ENCODE data around the gene PLEK. TPM values are rescaled to one million over a fixed set of nuclear protein-coding genes. Genes with fewer than 3 reads are reported as not detected.

The PLEK gene
- polyA plus RNA-seq, 2 of the 4 experiments (the other 2 are of a cell fraction) = 0.04 TPM; not detected in 1

DNA sequence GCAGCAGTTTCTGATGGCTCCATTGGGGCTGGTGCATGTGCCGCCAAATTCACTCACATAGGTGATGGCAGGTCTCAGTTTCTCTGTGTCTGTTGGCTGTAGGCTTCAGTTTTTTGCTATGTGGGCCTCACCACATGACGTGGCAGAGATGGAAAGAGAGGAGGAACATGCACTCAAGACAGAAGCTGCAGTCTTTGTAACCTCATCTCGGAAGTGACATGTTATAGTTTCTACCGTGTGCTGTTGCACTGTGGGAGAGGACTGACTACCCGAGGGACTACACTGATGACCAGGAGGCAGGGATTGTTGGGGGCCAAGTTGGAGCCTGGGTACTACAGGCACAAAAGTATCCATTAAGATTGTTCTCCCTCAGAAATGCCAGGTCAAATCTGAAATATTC, 36.2 kb upstream of the PLEK start:
- 16% methylated on average over 5 of the region's 5 CpGs for WGBS (ENCODE audit: missing lambda C conversion rate)
- FAIRE-seq (no peak), ATAC-seq (no peak), DNase-seq (ENCODE audit: low read depth in 1 of 2, low spot score in 1 of 2) (no peak)
- ChIA-PET POLR2A (no interaction called here), CTCF (interaction anchor here (0.9 kb wide), 1 partner anchor 23 kb away, joined by 4 read pairs; no protein-coding TSS in a partner anchor)
- Histone ChIP-seq H3K9me3 (no peaks in the 10 kb centered on the region), H3K27ac (no peak overlapping the region), H3K4me1 (no peaks in the 10 kb centered on the region), H3K4me3 (no peak overlapping the region), H3K4me2 (no peak overlapping the region)
- TF ChIP-seq JUNB (IDR thresholded peaks at IDR 0.05) (no peak), NFE2L2 (conservative IDR thresholded peaks at IDR 0.05; ENCODE audit: low read length) (no peak), CBX2 (IDR thresholded peaks at IDR 0.05; ENCODE audit: borderline replicate concordance, low read depth) (no peak), GATA3 (IDR thresholded peaks at IDR 0.05; ENCODE audit: borderline replicate concordance) (no peak), POLR2AphosphoS2 (conservative IDR thresholded peaks at IDR 0.05; ENCODE audit: low read length) (no peak), RFX5 (IDR thresholded peaks at IDR 0.05) (no peak), JUN (IDR thresholded peaks at IDR 0.05) (no peak), HEYL (CRISPR knock-in tag; IDR thresholded peaks at IDR 0.05) (no peak), KDM1A (IDR thresholded peaks at IDR 0.05; ENCODE audit: low read depth) (no peak), ZC3H11A (IDR thresholded peaks at IDR 0.05) (no peak), SMC3 (IDR thresholded peaks at IDR 0.05) (no peak), HDAC2 (IDR thresholded peaks at IDR 0.05) (no peak)
- TF ChIP-seq, protein P1, sequence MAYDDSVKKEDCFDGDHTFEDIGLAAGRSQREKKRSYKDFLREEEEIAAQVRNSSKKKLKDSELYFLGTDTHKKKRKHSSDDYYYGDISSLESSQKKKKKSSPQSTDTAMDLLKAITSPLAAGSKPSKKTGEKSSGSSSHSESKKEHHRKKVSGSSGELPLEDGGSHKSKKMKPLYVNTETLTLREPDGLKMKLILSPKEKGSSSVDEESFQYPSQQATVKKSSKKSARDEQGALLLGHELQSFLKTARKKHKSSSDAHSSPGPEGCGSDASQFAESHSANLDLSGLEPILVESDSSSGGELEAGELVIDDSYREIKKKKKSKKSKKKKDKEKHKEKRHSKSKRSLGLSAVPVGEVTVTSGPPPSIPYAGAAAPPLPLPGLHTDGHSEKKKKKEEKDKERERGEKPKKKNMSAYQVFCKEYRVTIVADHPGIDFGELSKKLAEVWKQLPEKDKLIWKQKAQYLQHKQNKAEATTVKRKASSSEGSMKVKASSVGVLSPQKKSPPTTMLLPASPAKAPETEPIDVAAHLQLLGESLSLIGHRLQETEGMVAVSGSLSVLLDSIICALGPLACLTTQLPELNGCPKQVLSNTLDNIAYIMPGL (CRISPR knock-in tag; IDR thresholded peaks at IDR 0.05; ENCODE audit: borderline replicate concordance) = no peak

DNA sequence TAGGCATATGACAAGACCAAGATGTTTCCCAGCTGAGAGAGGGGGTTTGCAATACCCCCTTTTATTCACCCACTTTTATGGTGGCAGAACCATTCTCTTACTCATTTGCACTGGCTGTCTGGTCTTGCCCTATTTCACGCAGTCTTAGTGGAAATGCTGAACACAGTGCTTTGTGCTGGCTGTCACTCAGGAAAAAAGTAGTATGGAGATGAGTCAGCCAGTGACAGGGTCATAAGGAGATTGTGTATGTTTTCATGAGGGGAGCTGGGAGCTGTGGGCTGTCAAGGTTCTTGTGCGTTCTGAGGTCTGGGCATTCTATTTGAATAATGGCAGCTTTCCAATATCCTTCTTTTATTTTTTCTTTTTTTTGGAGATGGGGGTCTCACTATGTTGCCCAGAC, 34.4 kb upstream of the PLEK start:
- 81% methylated on average over 2 of the region's 2 CpGs for WGBS (ENCODE audit: missing lambda C conversion rate)
- ATAC-seq (no peak), FAIRE-seq (no peak), DNase-seq (ENCODE audit: low read depth in 1 of 2, low spot score in 1 of 2) (no peak)
- POLR2A ChIA-PET = no interaction called here
- CTCF ChIA-PET = interaction anchor here (1.1 to 1.2 kb wide), 2 partner anchors 11 to 48 kb away, joined by 3 read pairs; partner anchors contain the start of gene CNRIP1
- TF ChIP-seq RARB (CRISPR knock-in tag; IDR thresholded peaks at IDR 0.05) (no peak), HDAC2 (IDR thresholded peaks at IDR 0.05) (no peak), KDM1A (IDR thresholded peaks at IDR 0.05; ENCODE audit: low read depth) (no peak), CHD4 (IDR thresholded peaks at IDR 0.05; ENCODE audit: borderline replicate concordance) (no peak), FOSB (CRISPR knock-in tag; IDR thresholded peaks at IDR 0.05) (no peak), EHMT2 (IDR thresholded peaks at IDR 0.05; ENCODE audit: low read depth) (no peak), RCOR1 (IDR thresholded peaks at IDR 0.05; ENCODE audit: low read depth, low read length) (no peak), RFX5 (IDR thresholded peaks at IDR 0.05) (no peak), FOSL2 (IDR thresholded peaks at IDR 0.05) (no peak), FOSL2 (CRISPR knock-in tag; IDR thresholded peaks at IDR 0.05) (no peak), GATA3 (IDR thresholded peaks at IDR 0.05; ENCODE audit: borderline replicate concordance) (no peak), SMC3 (IDR thresholded peaks at IDR 0.05) (no peak), EHF (CRISPR knock-in tag; IDR thresholded peaks at IDR 0.05) (no peak), CBX2 (IDR thresholded peaks at IDR 0.05; ENCODE audit: borderline replicate concordance, low read depth) (no peak), EP300 (IDR thresholded peaks at IDR 0.05) (no peak)
- TF ChIP-seq, protein P2, sequence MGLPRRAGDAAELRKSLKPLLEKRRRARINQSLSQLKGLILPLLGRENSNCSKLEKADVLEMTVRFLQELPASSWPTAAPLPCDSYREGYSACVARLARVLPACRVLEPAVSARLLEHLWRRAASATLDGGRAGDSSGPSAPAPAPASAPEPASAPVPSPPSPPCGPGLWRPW (IDR thresholded peaks at IDR 0.05) = no peak
- TF ChIP-seq, protein P3, sequence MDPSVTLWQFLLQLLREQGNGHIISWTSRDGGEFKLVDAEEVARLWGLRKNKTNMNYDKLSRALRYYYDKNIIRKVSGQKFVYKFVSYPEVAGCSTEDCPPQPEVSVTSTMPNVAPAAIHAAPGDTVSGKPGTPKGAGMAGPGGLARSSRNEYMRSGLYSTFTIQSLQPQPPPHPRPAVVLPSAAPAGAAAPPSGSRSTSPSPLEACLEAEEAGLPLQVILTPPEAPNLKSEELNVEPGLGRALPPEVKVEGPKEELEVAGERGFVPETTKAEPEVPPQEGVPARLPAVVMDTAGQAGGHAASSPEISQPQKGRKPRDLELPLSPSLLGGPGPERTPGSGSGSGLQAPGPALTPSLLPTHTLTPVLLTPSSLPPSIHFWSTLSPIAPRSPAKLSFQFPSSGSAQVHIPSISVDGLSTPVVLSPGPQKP (IDR thresholded peaks at IDR 0.05; ENCODE audit: low read depth, low read length) = no peak
- Histone ChIP-seq H3K27ac (no peak overlapping the region), H3K9me3 (no peaks in the 10 kb centered on the region), H3K4me1 (no peaks in the 10 kb centered on the region), H3K4me3 (no peak overlapping the region), H3K4me2 (no peak overlapping the region)

Measured in A549 (cell line).